ENCODE data around the gene SRSF1. TPM values are rescaled to one million over a fixed set of nuclear protein-coding genes. Genes with fewer than 3 reads are reported as not detected.
A peak's percentile ranks its signal among the peaks of the same experiment; 100 is the strongest.

SRSF1 gene
- total RNA-seq, 1 donor from 2014 or later: 92.4 TPM

GRCh38 chr17:57991537-57991936 lies 15.5 kb downstream of the SRSF1 start:
- H3K27me3 ChIP-seq (ENCODE audit: low read depth): no peaks in the 10 kb centered on the region
- peaks cover 84% of the 10 kb centered on the region for H3K4me1 ChIP-seq
- no peak for TF ChIP-seq CTCF (IDR thresholded peaks at IDR 0.05; ENCODE audit: borderline replicate concordance)
- intact Hi-C loops (cut with micrococcal nuclease): no loop called here
- H3K27ac ChIP-seq (replicated peaks): peak overlapping the region; percentile 99
- H3K36me3 ChIP-seq: no peaks in the 10 kb centered on the region
- DNase-seq: no peak
- H3K9me3 ChIP-seq (replicated peaks): no peaks in the 10 kb centered on the region
- no peak overlapping the region for H3K4me3 ChIP-seq

GRCh38 chr17:57990037-57990436 lies 17.0 kb downstream of the SRSF1 start:
- H3K36me3 ChIP-seq: no peaks in the 10 kb centered on the region
- intact Hi-C loops (cut with micrococcal nuclease): no loop called here
- no peak for DNase-seq
- TF ChIP-seq CTCF (IDR thresholded peaks at IDR 0.05; ENCODE audit: borderline replicate concordance): no peak
- peak overlapping the region; percentile 99 for H3K27ac ChIP-seq (replicated peaks)
- peaks cover 91% of the 10 kb centered on the region for H3K4me1 ChIP-seq
- no peaks in the 10 kb centered on the region for H3K9me3 ChIP-seq (replicated peaks)
- no peak overlapping the region for H3K4me3 ChIP-seq
- H3K27me3 ChIP-seq (ENCODE audit: low read depth): no peaks in the 10 kb centered on the region

- intact Hi-C loops (cut with micrococcal nuclease): no loop called here
- peaks cover 91% of the 10 kb centered on the region for H3K4me1 ChIP-seq
- H3K9me3 ChIP-seq (replicated peaks): no peaks in the 10 kb centered on the region
- TF ChIP-seq CTCF (IDR thresholded peaks at IDR 0.05; ENCODE audit: borderline replicate concordance): no peak
- H3K4me3 ChIP-seq: peak overlapping the region; percentile 89
- H3K27me3 ChIP-seq (ENCODE audit: low read depth): no peaks in the 10 kb centered on the region
- H3K27ac ChIP-seq (replicated peaks): peak overlapping the region; percentile 99
- DNase-seq: peak; percentile 82
- peaks cover 5% of the 10 kb centered on the region for H3K36me3 ChIP-seq
These were observed 18.5 kb downstream of the SRSF1 start for GRCh38 chr17:57988301-57989250.

GRCh38 chr17:57987581-57988300 lies 19.3 kb downstream of the SRSF1 start, which contains the start of gene VEZF1:
TSS of gene VEZF1 (minus strand) at chr17:57988254. CDS start at chr17:57988111, 143 bp downstream.
- peak; percentile 82 for DNase-seq
- peaks cover 91% of the 10 kb centered on the region for H3K4me1 ChIP-seq
- H3K27me3 ChIP-seq (ENCODE audit: low read depth): no peaks in the 10 kb centered on the region
- peaks cover 5% of the 10 kb centered on the region for H3K36me3 ChIP-seq
- intact Hi-C loops (cut with micrococcal nuclease): no loop called here
- H3K9me3 ChIP-seq (replicated peaks): no peaks in the 10 kb centered on the region
- TF ChIP-seq CTCF (IDR thresholded peaks at IDR 0.05; ENCODE audit: borderline replicate concordance): no peak
- peak within 1 kb of the TSS; percentile 99 for H3K27ac ChIP-seq (replicated peaks)
- H3K4me3 ChIP-seq: peak within 1 kb of the TSS; percentile 89

GRCh38 chr17:57986841-57987580 lies 20.0 kb downstream of the SRSF1 start:
- Histone ChIP-seq H3K9me3 (replicated peaks) (no peaks in the 10 kb centered on the region), H3K36me3 (peaks cover 9% of the 10 kb centered on the region), H3K27me3 (ENCODE audit: low read depth) (no peaks in the 10 kb centered on the region), H3K27ac (replicated peaks) (peak overlapping the region; percentile 99), H3K4me3 (peak overlapping the region; percentile 89), H3K4me1 (peaks cover 91% of the 10 kb centered on the region)
- TF ChIP-seq CTCF (IDR thresholded peaks at IDR 0.05; ENCODE audit: borderline replicate concordance): no peak
- DNase-seq: peak; percentile 40
- intact Hi-C loops (cut with micrococcal nuclease): no loop called here

Measured in left ventricle myocardium inferior (tissue), 1 donor.